Subcutaneous adipose tissue (tissue), 4 donors: ENCODE results near the gene SOCS4. TPM values are rescaled to one million over a fixed set of nuclear protein-coding genes. Genes with fewer than 3 reads are reported as not detected.

Experiments used
- total RNA-seq, 4 donors: library from RNA; depleted of rRNA; stranded (reverse); fragments of >200 nt; gene quantifications; one replicate each; pipeline ENCODE4 v1.1.0, GENCODE V29; 2016
- TF ChIP-seq, protein P1 (sequence below): fragments of 450-650 bp; IDR thresholded peaks from one replicate; pipeline ENCODE4 v1.5.1; 2016; ENCODE audit warnings: low read depth, mild to moderate bottlenecking, control low read depth, antibody characterized with exemption, moderate library complexity

SOCS4 gene
- total RNA-seq, 4 donors from 2014 or later: 14.1 to 29.7 (median 15.0) TPM

DNA sequence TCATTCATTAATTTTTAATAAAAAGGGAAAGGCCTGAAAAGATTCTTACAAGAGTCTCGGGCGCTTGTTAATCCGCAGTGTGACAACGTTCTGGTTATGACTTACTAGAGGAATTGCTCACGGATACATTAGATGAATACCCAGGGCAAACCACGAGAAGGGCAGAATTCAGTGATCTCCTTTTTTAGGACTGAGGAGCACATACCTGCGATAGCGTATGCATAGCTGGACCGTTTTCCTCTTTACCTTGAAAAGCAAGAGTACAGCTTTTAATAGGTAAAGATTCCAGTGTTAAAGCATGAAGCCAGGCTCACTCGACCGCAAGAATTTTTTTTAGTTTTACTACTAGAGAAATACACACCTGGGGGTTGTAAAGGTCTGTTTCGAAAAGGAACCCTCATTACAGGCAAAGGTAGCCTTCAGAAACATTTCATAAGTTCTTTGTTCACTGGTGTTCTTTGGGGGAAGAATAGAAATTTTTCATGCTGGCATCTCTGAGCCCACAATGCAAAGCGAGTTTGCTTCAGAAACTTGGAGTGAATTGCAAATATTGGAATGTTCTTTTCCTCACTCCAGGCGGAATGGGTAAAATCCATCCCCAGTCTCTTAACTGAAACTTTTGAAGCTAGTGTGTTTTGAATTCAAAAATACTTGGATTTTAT lies 25.4 kb downstream of the SOCS4 start:
- TF ChIP-seq, protein P1, sequence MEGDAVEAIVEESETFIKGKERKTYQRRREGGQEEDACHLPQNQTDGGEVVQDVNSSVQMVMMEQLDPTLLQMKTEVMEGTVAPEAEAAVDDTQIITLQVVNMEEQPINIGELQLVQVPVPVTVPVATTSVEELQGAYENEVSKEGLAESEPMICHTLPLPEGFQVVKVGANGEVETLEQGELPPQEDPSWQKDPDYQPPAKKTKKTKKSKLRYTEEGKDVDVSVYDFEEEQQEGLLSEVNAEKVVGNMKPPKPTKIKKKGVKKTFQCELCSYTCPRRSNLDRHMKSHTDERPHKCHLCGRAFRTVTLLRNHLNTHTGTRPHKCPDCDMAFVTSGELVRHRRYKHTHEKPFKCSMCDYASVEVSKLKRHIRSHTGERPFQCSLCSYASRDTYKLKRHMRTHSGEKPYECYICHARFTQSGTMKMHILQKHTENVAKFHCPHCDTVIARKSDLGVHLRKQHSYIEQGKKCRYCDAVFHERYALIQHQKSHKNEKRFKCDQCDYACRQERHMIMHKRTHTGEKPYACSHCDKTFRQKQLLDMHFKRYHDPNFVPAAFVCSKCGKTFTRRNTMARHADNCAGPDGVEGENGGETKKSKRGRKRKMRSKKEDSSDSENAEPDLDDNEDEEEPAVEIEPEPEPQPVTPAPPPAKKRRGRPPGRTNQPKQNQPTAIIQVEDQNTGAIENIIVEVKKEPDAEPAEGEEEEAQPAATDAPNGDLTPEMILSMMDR: no peak

DNA sequence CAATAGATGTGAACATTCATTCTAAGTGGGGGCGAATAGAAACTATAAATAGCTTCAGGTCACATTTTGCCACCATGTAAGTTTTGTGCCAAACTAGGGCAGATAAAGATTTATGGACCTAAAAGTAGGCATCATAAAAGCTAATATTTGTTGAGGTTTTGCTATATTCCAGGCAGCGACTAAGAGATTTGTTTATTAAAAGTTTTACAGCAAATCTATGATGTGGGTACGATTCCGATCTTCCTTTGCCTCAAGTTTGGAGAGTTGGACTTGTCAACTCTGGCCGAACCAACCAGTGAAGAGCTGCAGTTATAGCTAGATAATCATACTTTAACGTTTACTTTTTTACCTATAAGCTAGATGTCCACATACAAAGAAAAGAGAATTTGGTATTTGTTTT lies 26.0 kb downstream of the SOCS4 start:
- TF ChIP-seq, protein P1: no peak

DNA sequence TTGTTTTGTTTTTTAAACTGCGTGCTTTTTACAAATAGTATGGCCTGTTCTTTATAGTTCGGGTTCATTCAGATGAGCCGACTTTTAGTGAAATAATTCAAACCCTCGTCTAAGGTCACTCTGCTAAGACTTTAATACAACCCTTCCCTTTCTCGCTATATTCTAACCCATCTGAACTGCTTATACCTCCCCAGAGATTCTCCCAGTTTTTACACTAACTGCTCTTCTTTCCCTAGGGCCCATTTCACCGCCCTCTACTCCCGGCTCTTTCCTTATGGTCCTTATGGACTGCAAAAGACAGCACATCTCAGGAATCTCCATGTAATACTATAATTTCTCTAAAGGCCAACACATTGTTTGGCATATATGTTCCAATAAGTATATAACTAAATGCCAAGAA lies 26.5 kb downstream of the SOCS4 start:
- TF ChIP-seq, protein P1: no peak

DNA sequence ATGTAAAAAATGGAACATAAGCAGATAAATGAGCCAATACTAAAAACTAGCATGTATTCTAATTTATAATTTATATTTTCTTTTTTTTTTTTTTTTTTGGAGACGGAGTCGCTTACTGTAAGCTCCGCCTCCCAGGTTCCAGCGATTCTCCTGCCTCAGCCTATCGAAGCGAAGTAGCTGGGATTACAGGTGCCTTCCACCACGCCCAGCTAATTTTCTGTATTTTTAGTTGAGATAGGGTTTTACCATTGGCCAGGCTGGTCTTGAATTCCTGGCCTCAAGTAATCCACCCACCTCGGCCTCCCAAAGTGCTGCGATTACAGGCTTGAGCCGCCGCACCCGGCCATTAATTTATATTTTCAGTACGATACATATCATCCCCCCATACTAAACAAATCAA lies 27.1 kb downstream of the SOCS4 start:
- TF ChIP-seq, protein P1: no peak

DNA sequence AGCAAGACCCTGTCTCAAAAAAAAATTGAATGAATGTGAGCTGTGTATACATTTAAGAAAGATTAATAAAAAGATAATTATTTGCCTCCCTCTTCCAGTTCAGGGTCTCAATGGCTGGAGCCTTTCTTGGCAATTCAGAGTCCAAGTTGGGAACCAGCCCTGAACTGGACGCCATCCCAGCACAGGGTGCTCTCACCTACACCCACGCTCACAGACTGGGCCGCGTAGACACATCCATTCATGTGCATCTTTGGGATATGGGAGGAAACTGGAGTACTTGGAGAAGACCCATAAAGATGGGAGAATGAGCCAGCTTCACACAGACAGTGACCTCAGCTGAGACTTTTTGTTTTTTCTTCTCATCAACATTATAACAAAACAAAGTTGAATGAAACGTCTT lies 30.9 kb downstream of the SOCS4 start:
- TF ChIP-seq, protein P1: no peak

DNA sequence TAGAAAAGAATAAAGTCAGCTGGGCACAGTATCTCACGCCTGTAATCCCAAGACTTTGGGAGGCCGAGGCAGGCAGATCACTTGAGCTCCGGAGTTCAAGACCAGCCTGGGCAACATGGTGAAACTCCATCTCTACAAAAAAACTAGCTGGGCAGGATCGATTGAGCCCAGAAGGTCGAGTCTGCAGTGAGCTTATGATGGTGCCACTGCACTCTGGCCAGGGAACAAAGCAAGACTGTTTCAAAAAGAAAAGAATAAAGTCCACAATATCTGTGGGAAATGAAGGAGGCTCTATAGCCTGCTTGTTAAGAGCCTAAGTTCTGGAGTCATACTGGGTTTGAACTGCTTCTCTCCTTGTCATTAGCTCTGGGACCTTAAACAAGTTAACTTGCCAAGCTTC lies 32.3 kb downstream of the SOCS4 start:
- TF ChIP-seq, protein P1: no peak

DNA sequence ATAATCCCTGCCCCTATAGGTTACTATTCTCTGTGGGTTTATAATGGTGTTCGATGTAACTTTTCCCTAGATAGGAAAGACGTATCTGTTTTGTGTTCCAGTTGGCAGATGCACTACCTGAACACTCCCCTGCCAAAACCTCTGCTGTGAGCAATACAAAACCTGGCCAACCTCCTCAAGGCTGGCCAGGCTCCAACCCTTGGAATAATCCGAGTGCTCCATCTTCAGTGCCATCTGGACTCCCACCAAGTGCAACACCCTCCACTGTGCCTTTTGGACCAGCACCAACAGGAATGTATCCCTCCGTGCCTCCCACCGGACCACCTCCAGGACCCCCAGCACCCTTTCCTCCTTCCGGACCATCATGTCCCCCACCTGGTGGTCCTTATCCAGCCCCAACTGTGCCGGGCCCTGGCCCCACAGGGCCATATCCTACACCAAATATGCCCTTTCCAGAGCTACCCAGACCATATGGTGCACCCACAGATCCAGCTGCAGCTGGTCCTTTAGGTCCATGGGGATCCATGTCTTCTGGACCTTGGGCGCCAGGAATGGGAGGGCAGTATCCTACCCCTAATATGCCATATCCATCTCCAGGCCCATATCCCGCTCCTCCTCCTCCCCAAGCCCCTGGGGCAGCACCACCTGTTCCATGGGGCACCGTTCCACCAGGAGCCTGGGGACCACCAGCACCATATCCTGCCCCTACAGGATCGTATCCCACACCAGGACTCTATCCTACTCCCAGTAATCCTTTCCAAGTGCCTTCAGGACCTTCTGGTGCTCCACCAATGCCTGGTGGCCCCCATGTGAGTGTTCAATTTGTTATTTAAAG lies 35.7 kb downstream of the SOCS4 start:
- TF ChIP-seq, protein P1: no peak
